Anterior cingulate cortex (tissue), 58 donors: ENCODE data around the gene TIMM44.
A peak's percentile ranks its signal among the peaks of the same experiment; 100 is the strongest.
"Not testable (repeated sequence)": the region's sequence is repeated elsewhere in the genome, so short reads cannot be mapped to it uniquely, and the experiment has no call there.

Source experiments
- DNase-seq, 58 donors: peaks; one replicate each; lab custom pipeline; 2025; lab: John Stamatoyannopoulos, UW

TIMM44 gene

GRCh38 chr19:7904074-7905020 lies 39.1 kb downstream of the TIMM44 start:
- DNase-seq = peak in 6 of 58 donors; percentile 35 to 73 (median 64)

GRCh38 chr19:7903244-7904073 lies 40.0 kb downstream of the TIMM44 start, which contains the start of gene MAP2K7:
Gene MAP2K7 (plus strand): TSS chr19:7903877. CDS start chr19:7903945, 68 bp downstream.
- peak; percentile 88 to 100 (median 99) for DNase-seq

GRCh38 chr19:7902796-7903243 lies 40.6 kb downstream of the TIMM44 start:
- peak in 1 of 58 donors; percentile 63 for DNase-seq

GRCh38 chr19:7901337-7901736 lies 42.1 kb downstream of the TIMM44 start:
- no peak for DNase-seq

- DNase-seq = no peak
These were observed 42.5 kb downstream of the TIMM44 start for GRCh38 chr19:7900931-7901330.

GRCh38 chr19:7900401-7900870 lies 43.0 kb downstream of the TIMM44 start:
- no peak for DNase-seq

GRCh38 chr19:7899751-7900378 lies 43.6 kb downstream of the TIMM44 start:
- no peak for DNase-seq

GRCh38 chr19:7898967-7899366 lies 44.5 kb downstream of the TIMM44 start:
- DNase-seq = no peak

- DNase-seq = no peak
These were observed 46.2 kb downstream of the TIMM44 start for GRCh38 chr19:7897292-7897691.

- DNase-seq = no peak
These were observed 47.9 kb downstream of the TIMM44 start for GRCh38 chr19:7895565-7895964.

- no peak for DNase-seq
These were observed 48.7 kb downstream of the TIMM44 start for GRCh38 chr19:7894612-7895309.

GRCh38 chr19:7893362-7894101 lies 49.9 kb downstream of the TIMM44 start:
- DNase-seq = not testable (repeated sequence)

- no peak for DNase-seq
These were observed 54.6 kb downstream of the TIMM44 start for GRCh38 chr19:7888826-7889217.

- no peak for DNase-seq
These were observed 55.2 kb downstream of the TIMM44 start, which contains the start of gene LRRC8E for GRCh38 chr19:7888145-7888825. Gene LRRC8E (plus strand): TSS chr19:7888510. CDS start chr19:7895604, 7,094 bp downstream.

GRCh38 chr19:7887408-7888144 lies 55.9 kb downstream of the TIMM44 start:
- no peak for DNase-seq

GRCh38 chr19:7885818-7886217 lies 57.6 kb downstream of the TIMM44 start:
- no peak for DNase-seq

- DNase-seq = no peak
These were observed 59.5 kb downstream of the TIMM44 start for GRCh38 chr19:7883796-7884570.
